Lower leg skin (tissue), 4 donors: ENCODE results near the gene DBNL. TPM values are rescaled to one million over a fixed set of nuclear protein-coding genes. Genes with fewer than 3 reads are reported as not detected.
"Not testable (repeated sequence)": the region's sequence is repeated elsewhere in the genome, so short reads cannot be mapped to it uniquely, and the experiment has no call there.

Source experiments
- DNase-seq, 2 donors: peaks; one replicate each; pipeline ENCODE4 v3.0.0-alpha.2; 2019; ENCODE audit warnings: low spot score in 2 of 2
- H3K4me3 ChIP-seq: fragments of 200-600 bp; sonication (generic); 2 replicates; pipeline ENCODE4 v1.5.1; 2017; ENCODE audit warnings: mild to moderate bottlenecking, low read depth; ENCODE audit not compliant: poor library complexity, severe bottlenecking
- POLR2A ChIP-seq, 2 donors: fragments of 450-650 bp; IDR thresholded peaks; one replicate each; pipeline ENCODE4 v1.6.1; 2016 to 2017; ENCODE audit warnings: antibody characterized with exemption in 2 of 2, mild to moderate bottlenecking in 1 of 2, moderate library complexity in 1 of 2
- WGBS, 2 donors: methylation state at CpG; one replicate each; pipeline ENCODE4 v1.1.5; 2018; 5-methylcytosine and 5-hydroxymethylcytosine counted together
- intact Hi-C: fragments of 100-400 bp; cut with DNase I; formaldehyde crosslinking; loops from one replicate; pipeline ENCODE4 v1.15.0; 2023; ENCODE audit warnings: low total_unique reads
- total RNA-seq, 4 donors: library from RNA; depleted of rRNA; stranded (reverse); fragments of >200 nt; gene quantifications; one replicate each; pipeline ENCODE4 v1.1.0, GENCODE V29; 2016
- TF ChIP-seq, protein P1 (sequence below), 3 donors: fragments of 450-650 bp; IDR thresholded peaks; one replicate each; pipeline ENCODE4 v1.5.1; 2016; ENCODE audit warnings: antibody characterized with exemption in 3 of 3, mild to moderate bottlenecking in 3 of 3, moderate library complexity in 2 of 3

The DBNL gene
- total RNA-seq, 4 donors from 2014 or later, result 81.3 to 122 (median 106) TPM

DNA sequence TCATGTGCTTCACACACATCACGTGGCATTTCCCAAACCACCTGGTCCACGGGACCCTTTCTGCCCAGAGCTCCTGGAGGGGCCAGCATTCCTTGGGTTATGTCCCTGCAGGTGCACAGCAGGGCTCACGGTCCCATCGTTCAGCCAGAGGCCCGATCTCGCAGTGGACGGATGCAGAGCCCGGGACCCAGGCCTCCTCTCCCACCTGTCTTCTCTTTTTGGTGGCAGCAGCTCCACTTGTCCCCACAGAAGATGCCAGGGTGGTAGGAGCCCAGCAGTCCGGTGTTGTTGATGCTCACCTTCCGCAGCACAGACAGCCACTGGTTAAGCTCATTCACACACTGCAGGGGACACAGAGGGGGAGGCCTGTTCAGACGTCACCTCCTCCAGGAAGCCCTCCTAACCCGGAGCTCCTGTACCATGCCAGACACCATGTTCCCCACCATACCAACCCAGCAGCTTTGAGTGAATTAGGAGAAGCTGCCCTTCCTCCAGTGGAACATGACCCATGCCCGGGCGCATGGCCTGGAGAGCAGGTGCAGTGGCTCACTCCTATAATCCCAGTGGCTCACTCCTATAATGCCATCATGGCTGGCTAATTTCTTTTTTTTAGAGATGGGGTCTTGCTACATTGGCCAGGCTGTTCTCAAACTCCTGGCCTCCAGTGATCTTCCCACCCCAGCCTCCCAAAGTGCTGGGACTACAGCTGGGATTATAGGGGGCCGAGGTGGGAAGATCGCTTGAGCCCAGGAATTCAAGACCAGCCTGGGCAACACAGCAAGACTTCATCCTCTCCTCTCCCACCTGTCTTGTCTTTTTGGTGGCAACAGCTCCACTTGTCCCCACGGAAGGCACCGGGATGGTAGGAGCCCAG lies 10.3 kb upstream of the DBNL start:
- peak in 1 of 2 donors; percentile 58 for DNase-seq
- intact Hi-C loops, H3K4me3 ChIP-seq: not testable (repeated sequence)
- 93 to 95% methylated on average over 12 to 17 of the region's 18 CpGs for WGBS, 2 donors

DNA sequence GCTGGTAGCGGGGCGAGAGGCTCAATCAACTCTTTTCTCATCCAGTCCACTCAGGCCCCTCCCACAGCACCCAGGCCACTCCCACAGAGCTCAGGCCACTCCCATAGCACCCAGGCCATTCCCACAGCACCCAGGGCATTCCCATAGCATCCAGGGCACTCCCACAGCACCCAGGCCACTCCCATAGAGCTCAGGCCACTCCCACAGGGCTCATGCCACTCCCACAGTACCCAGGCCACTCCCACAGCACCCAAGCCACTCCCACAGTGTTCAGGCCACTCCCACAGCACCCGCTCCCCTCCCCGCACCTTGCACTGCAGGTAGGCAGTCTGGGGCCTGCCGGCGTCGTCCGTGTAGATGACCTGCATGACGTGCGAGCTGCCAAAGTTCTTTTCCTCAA lies 8.1 kb upstream of the DBNL start:
- 73 to 75% methylated on average over 8 of the region's 10 CpGs for WGBS, 2 donors
- DNase-seq, intact Hi-C loops, H3K4me3 ChIP-seq: not testable (repeated sequence)

DNA sequence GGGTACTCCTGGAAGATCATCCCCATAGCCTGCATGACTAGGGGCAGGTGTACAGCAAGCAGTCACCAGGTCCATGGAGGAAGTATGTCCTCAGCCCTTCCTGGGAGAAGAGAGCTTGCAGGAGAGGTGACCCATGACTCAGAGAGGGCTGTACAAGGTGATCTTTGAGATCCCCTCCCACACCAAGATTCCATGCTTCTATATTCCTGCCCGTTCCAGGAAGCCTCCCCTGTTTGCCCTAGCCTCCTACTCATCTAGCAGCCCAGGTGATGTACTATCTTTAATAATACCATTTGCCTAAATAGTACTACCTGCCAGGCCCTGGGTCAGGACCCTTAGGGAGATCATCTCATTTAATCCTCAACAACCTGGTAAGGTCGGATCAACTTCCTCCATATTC lies 6.6 kb upstream of the DBNL start:
- DNase-seq, intact Hi-C loops, H3K4me3 ChIP-seq: not testable (repeated sequence)
- 66 to 77% methylated on average over 2 of the region's 2 CpGs for WGBS, 2 donors

DNA sequence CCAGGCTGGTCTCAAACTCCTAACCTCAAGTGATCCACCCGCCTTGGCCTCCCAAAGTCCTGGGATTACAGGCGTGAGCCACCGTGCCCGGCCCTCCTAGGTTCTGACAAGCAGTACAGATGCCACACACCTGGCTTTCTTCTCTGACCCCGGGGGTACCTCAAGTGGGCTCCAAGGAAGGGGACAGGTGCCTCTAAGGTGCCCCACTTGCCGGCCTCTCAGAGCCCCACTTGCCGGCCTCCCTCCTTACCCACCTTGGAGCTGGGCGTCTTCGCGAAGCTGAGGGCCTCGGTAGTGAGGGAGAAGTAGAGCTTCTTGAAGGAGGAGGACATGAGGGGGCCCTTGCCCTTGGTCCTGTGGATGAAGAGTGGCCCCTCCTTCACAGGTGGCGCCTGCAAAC lies 5.9 kb upstream of the DBNL start:
- DNase-seq, intact Hi-C loops, H3K4me3 ChIP-seq: not testable (repeated sequence)
- 53 to 67% methylated on average over 2 to 7 of the region's 12 CpGs for WGBS, 2 donors

DNA sequence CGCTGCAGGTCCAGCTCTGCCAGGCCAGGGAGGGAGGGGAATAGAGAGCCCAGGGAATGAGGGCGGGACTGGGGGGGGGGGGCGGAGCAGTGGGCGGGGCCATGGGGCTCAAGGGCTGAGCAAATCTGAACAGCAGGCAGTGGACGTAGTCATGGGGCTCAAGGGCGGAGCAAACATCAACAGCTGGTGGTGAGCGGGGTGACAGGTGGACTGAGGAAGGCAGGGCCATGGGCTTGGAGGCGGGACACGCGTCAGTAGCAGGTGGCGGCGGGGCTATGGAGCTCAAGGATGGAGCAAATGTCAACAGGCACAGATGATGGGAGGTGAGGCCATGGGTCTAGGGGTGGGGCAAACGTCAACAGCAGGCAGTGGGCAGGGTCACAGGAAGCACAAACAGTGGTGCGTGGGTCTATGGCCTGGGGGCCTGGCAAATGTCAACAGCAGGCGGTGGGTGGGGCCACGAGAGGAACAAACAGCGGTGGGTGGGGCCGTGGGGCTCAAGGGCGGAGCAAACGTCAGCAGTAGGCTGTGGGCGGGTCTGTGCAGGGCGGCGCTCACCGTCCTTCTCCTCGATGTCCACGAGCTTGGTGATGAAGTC lies 5.4 kb upstream of the DBNL start:
- peak; percentile 94 to 99 for DNase-seq
- H3K4me3 ChIP-seq, intact Hi-C loops: not testable (repeated sequence)
- 0 to 9% methylated on average over 13 to 20 of the region's 26 CpGs for WGBS, 2 donors

DNA sequence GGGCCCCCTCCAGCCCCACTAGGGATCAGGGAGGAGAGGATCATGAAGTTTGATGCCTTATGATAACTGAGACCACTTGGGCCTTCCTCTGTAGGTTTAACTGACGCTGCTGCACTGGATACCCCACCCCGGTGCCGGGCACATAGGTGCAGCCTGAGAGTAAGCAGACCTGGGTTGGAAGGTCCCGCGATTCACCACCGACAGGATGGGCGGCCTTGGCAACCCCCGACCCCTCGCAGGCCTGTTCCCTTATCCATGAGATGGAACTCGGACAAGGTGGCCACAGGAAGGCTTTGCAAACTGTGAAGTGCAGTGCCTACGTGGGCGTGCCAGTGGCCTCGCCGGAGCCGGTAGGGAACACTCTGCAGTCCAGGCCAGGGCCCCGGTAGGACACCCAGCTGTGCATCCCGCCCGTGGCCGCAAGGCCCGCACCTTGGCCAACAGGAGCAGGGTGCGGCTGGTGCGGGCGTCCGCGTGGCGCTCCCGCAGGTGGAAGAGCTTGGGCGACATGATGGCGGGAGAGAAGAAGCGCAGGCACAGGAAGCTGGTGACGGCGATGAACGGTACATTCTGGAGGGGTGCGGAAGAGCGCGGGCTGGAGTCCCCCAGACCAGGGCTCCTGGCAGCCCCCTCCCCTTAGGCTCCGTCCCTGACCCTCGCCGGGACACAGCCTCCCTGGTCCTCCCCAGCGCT lies 4.6 kb upstream of the DBNL start:
- intact Hi-C loops, DNase-seq, H3K4me3 ChIP-seq: not testable (repeated sequence)
- WGBS, 2 donors, result no CpG with 5 or more reads among the region's 40 CpGs

DNA sequence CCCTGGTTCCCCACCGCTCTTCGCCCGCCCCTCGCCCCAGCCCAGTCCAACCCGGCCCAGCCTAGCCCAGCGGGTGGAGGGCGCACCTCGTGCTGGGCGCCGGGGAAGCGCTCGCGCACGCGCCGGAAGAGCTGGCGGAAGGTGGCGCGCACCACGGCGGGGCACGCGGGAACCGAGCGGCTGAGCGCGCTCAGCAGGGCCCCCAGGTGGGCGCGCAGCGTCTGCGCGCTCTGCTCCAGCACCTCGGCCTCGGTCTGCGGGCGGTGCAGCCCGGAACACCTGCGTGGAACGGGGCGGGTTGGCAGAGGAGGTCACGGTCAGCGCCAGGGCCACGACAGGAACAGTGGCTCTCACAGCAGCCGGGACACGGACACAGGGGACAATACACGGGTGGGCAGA lies 4.0 kb upstream of the DBNL start:
- WGBS, 2 donors, result 1% methylated on average over 15 of the region's 46 CpGs; no CpG with 5 or more reads in 1 of the 2 donors
- DNase-seq, H3K4me3 ChIP-seq, intact Hi-C loops: not testable (repeated sequence)

DNA sequence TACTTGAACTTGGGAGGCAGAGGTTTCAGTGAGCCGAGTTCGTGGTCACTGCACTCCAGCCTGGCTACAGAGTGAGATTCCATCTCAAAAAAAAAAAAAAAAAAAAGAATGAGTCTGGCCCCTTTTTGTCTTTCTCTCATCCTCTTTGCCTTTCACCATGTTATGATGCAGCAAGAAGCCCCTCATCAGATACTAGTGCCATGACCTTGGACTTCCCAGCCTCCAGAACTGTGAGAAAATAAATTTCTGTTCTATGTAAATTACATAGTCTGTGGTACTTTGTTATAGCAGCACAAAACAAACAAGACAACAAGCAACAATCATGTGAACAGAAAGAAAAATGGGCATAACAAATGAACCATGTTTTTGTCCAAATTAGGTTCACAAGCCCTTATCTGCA lies 2.3 kb upstream of the DBNL start:
- intact Hi-C loops, result no loop called here
- no peak for DNase-seq
- H3K4me3 ChIP-seq, result no peak overlapping the region
- no peak for TF ChIP-seq POLR2A (IDR thresholded peaks at IDR 0.05)
- TF ChIP-seq, protein P1, sequence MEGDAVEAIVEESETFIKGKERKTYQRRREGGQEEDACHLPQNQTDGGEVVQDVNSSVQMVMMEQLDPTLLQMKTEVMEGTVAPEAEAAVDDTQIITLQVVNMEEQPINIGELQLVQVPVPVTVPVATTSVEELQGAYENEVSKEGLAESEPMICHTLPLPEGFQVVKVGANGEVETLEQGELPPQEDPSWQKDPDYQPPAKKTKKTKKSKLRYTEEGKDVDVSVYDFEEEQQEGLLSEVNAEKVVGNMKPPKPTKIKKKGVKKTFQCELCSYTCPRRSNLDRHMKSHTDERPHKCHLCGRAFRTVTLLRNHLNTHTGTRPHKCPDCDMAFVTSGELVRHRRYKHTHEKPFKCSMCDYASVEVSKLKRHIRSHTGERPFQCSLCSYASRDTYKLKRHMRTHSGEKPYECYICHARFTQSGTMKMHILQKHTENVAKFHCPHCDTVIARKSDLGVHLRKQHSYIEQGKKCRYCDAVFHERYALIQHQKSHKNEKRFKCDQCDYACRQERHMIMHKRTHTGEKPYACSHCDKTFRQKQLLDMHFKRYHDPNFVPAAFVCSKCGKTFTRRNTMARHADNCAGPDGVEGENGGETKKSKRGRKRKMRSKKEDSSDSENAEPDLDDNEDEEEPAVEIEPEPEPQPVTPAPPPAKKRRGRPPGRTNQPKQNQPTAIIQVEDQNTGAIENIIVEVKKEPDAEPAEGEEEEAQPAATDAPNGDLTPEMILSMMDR (IDR thresholded peaks at IDR 0.05), result no peak
- WGBS, 2 donors, result 85 to 96% methylated on average over 2 of the region's 2 CpGs

DNA sequence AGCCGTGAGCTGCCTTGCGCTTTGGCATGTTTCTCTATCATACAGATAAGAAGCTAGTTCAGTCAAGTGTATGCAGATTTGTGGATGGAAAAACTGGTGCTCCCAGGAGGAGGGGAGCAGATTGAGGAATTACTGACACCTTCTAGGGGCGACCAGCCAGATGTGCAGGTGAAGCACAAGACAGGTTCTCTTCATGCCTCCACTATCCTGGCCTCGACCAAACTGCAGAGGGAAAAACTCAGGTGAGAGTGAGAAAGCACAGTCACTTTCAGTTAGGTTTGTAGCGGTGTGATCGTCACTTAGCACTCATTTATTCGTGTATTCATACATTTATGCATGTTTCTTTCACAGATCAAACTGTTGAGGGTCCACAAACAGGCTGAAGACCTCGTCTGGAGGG lies 600 bp upstream of the DBNL start:
- peak overlapping the region; percentile 90 for H3K4me3 ChIP-seq
- WGBS, 2 donors, result 22 to 31% methylated on average over 8 of the region's 8 CpGs
- TF ChIP-seq POLR2A (IDR thresholded peaks at IDR 0.05), result no peak
- TF ChIP-seq, protein P1 (IDR thresholded peaks at IDR 0.05), result no peak

More for the DNA sequence above, 600 bp upstream of the DBNL start:
- intact Hi-C loops, result no loop called here
- DNase-seq, result no peak
